GM12892 (cell line): ENCODE data around the gene ROBO3. TPM values are rescaled to one million over a fixed set of nuclear protein-coding genes. Genes with fewer than 3 reads are reported as not detected.

Experiments
- DNase-seq: peaks from one replicate; pipeline ENCODE4 v3.0.0; 2011; ENCODE audit not compliant: insufficient read length
- FAIRE-seq: peaks from 2 replicates; lab custom pipeline; 2011; peaks lifted over from hg19 to GRCh38; lab: Jason Lieb, UNC
- POLR2A ChIP-seq: IDR thresholded peaks from 2 replicates; pipeline ENCODE4 v1.6.1; 2011; ENCODE audit warnings: low read depth, low read length, control low read depth
- POLR2AphosphoS5 ChIP-seq: IDR thresholded peaks from 2 replicates; pipeline ENCODE4 v1.6.1; 2011; ENCODE audit warnings: low read depth, low read length, control low read depth
- TAF1 ChIP-seq: IDR thresholded peaks from 2 replicates; pipeline ENCODE4 v1.6.1; 2011; ENCODE audit warnings: low read depth, mild to moderate bottlenecking, control low read depth, low read length, borderline replicate concordance
- polyA plus RNA-seq: library from polyadenylated mRNA; unstranded; fragments of >200 nt; gene quantifications from one replicate; pipeline ENCODE4 v1.2.1, GENCODE V29; 2012; ENCODE audit warnings: missing spikeins, inconsistent platforms; ENCODE audit not compliant: missing spikeins

ROBO3 gene
- polyA plus RNA-seq: 1.0 TPM

GRCh38 chr11:124865181-124865901, at the start of gene ROBO3:
ROBO3 (plus strand) TSS chr11:124865432; CDS start chr11:124865578, 146 bp downstream.
- DNase-seq (no peak), FAIRE-seq (no peak)
- no peak for TF ChIP-seq POLR2AphosphoS5
- no peak for TF ChIP-seq POLR2A
- no peak for TF ChIP-seq TAF1

DNA sequence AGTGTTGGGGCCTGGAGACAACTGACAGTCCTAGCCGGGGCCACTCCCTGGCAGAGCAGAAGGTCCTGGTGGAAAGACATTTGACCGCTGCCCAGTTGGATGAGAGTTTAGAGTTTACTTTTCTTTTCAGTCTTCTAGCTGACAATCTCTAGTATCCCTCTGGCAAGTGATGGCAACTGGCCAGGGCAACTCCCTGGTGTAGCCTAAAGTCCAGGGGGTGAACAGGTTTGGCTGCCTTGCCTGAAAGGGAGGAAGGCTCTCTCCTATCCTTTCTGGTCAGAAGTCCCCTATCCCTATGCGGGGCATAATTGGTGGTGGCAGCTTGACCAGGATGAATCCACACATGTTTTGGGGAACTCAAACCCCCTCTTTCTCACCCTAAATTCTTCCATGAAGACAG, 48.2 kb upstream of the ROBO3 start:
- no peak for TF ChIP-seq POLR2A
- no peak for TF ChIP-seq POLR2AphosphoS5
- TF ChIP-seq TAF1: no peak
- FAIRE-seq (no peak), DNase-seq (no peak)

- TF ChIP-seq TAF1 (no peak), POLR2A (no peak), POLR2AphosphoS5 (no peak)
- FAIRE-seq (peak; percentile 54), DNase-seq (no peak)
These were observed 43.1 kb upstream of the ROBO3 start for GRCh38 chr11:124821995-124822730.

DNA sequence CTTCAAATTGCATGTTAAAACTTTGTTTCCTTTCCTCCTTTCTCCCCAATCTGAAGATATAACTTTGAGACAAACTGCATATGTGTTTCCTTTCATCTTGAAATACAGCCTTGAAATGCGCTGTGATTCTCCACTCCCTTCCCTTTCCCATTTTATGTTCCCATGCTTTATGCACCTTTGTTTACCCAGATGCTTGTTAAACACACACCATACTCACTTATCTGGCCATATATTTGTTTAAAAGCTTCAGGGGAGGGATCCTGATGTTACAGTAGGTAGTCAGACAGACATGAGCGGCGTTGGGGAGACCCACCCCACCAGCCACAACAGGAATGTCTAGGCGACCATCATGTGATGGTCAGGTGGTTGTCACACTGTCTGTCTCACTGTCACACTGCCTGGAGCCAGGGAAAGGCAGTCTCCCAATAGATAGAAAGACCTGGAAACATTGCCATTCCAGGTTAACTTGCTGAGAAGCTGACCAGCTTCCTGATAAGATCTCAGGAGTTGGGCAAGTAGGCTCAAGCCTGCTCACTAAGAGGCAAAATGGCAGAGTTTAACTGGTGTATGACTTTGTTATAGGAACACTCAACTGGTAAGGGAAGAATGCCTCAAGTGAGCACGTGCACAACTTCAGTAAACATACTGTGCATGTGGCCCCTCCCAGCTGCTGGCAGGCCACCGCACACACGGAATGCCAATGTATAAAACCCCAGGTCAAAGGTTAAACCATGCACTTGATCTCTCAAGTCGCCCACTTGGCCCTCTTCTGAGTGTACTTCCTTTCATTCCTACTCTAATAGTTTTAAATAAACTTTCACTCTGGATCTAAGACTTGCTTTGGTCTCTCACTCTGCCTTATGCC, 41.5 kb upstream of the ROBO3 start:
- DNase-seq (no peak), FAIRE-seq (peak; percentile 56)
- TF ChIP-seq POLR2AphosphoS5 (no peak), POLR2A (no peak), TAF1 (no peak)

DNA sequence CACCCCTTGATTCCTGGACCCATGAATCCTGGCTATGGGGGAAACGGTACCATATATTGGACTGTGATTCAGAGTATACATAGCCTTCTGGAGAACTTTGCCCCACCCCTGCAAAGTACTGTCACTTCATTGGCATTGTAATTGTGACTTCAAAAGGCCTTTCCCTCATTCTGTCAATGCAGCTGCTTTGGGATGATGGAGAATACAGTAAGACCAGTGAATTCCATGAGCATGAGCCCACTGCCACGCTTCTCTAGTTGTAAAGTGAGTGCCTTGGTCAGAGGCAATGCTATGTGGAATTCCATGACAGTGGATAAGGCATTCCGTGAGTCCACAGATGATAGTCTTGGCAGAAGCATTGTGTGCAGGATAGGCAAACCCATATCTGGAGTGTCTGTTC, 39.4 kb upstream of the ROBO3 start:
- DNase-seq: no peak
- TF ChIP-seq POLR2AphosphoS5 (no peak), POLR2A (no peak), TAF1 (no peak)
- FAIRE-seq: no peak

DNA sequence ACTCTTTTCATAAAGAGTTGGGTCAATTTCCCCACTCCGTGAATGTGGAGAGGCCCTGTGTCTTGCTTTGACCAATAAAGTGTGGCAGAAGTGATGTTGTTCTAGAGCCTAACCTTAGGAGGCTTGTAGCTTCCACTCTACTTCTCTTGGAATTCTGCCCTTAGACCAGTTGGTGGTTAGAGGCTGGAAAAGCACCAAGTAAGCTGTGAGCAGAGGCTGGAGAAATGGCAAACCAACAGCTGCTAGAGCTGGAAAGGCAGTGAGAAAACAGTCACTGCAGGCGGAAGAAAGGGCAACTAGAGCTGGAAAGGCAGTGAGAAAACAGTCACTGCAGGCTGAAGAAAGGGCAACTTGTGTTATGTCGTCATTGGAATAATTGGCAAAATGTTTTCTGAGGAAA, 35.2 kb upstream of the ROBO3 start:
- DNase-seq (no peak), FAIRE-seq (no peak)
- no peak for TF ChIP-seq TAF1

DNA sequence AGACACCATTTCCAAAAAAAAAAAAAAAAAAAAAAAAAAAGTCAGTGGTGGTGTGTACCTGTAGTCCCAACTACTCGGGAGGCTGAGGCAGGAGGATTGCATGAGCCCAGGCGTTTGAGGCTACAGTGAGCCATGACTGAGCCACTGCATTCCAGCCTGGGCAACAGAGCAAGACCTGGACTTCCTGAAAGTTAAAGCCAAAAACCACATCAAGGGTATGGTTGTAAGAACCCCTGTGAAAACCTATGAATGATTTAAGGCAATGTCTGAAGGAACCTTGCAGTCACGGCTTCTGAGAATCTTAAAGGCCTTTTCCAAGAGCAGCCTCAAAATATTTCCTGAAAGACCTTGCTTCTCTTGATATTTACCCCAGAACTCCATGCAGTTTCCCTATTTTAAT, 34.5 kb upstream of the ROBO3 start:
- DNase-seq: no peak
- no peak for TF ChIP-seq TAF1
- TF ChIP-seq POLR2AphosphoS5: no peak
- TF ChIP-seq POLR2A: no peak
- no peak for FAIRE-seq

DNA sequence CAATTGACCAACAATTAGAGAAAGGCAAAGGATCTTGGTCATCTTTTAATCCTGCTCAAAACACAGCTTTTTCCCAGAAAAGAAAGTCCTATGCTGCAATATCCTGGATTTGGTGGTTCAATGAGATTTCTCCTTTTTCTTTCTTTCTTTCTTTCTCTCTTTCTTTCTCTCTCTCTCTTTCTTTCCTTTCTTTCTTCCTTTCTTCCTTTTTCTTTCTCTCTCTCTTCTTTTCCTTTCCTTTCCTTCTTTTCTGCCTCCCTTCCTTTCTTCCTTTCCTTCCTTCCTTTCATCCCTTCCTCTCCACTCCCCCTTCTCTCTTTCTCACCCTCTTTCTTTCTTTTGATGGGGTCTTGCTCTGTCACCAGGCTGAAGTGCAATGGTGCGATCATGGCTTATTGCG, 33.3 kb upstream of the ROBO3 start:
- TF ChIP-seq POLR2A: no peak
- TF ChIP-seq POLR2AphosphoS5: no peak
- no peak for TF ChIP-seq TAF1
- no peak for FAIRE-seq

GRCh38 chr11:124832571-124832970, 32.7 kb upstream of the ROBO3 start:
- DNase-seq (no peak), FAIRE-seq (no peak)
- no peak for TF ChIP-seq POLR2AphosphoS5
- TF ChIP-seq POLR2A: no peak
- TF ChIP-seq TAF1: no peak

More for the DNA sequence above, 33.3 kb upstream of the ROBO3 start:
- DNase-seq: no peak

DNA sequence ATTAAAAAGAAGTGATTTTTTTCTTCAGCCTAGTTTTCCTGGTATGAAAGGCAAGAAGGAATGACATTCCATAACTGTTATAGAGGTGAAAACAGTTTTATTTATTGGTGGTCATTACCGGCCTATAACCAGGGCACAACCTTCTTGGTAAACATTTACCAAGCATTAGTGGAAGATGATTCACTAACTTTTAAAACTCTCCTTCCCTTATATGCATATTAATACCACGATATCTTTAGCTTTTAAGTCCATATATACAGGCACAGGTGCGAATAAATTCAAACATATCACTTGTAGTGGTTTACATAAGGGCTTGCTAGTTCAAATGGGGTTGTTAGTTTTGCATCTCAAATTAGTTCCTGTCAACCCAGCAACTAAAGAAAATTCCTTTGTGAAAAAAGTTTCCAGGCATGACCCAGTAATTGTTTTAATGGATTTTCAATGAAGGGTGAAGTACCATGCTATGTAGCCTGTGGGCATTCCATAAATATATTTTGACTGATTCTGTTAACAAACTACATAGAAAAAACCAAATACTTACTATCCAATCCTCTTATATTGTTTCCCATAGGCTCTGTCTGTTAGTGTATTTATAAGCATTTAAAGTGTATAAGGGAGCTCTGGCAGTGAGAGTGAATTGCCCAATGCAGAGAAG, 30.6 kb upstream of the ROBO3 start:
- FAIRE-seq: no peak
- no peak for TF ChIP-seq POLR2AphosphoS5
- no peak for TF ChIP-seq TAF1
- no peak for TF ChIP-seq POLR2A
- no peak for DNase-seq

DNA sequence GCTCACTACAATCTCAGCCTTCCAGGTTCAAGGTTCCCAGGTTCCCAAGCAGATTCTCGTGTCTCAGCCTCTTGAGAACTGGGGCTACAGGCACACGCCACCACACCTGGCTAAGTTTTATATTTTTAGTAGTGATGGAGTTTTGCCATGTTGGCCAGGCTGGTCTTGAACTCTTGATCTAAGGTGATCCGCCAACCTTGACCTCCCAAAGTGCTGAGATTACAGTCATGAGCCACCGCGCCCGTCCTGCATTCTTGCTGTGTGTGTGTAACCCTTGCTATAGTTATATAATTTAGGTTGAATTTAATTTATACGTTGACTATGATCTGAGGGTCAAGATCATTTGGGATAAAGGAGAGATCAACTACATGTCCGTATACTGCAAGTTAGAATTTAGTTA, 29.3 kb upstream of the ROBO3 start:
- TF ChIP-seq POLR2A: no peak
- FAIRE-seq (no peak), DNase-seq (no peak)
